Skin of body (tissue), 2 donors: Measurements from ENCODE around the gene GJB3. TPM values are rescaled to one million over a fixed set of nuclear protein-coding genes. Genes with fewer than 3 reads are reported as not detected.
"Not testable (repeated sequence)": the region's sequence is repeated elsewhere in the genome, so short reads cannot be mapped to it uniquely, and the experiment has no call there.

Source experiments
- DNase-seq: peaks from one replicate; lab custom pipeline; 2025; lab: John Stamatoyannopoulos, UW
- total RNA-seq: library from RNA; depleted of rRNA; stranded (reverse); fragments of >200 nt; gene quantifications from one replicate; pipeline ENCODE4 v1.2.3, GENCODE V29; 2014

The GJB3 gene
- total RNA-seq, 1 donor from 2014 or later = 18.2 TPM

DNA sequence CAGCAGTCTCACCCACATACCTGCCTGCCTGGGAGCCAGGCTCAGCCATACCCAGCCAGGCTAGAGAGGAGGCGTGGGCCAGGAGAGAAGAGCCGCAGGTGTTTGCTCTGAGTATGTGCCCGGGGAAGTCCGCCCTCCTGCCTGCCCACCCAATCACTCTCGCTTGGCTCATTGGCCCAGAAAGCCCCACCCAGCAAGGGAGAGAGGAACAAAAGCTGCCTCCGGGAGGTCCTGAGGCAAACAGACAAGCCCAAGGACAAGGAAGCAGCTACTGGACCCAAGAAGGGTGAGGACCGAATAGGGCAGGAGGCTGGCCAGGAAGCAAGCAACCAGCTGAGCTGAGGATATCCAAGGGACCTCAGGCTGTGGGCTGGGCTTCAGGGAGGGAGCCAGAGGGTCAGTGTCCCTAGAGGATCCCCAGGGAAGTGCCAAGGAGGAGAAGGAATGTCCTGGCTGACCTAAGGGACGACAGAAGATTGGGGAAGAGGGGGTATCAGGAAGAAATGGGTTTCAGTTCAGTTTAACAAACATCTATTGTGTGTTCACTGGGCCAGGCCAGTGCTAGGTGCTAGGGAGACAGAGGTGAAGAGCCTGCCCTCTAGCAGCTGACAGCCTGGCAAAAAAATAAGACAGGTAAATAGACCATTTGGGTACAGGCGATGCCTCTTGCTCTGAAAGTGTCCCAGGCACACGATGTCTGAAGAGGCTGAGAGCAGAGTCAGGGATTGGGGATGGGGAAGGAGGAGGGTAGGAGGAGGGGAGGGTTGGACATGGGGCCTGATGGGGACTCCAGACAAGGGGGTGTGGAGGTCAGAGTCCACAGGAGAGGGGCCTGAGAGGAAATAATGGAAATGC lies 21.3 kb upstream of the GJB3 start, which contains the start of gene GJB4:
Gene GJB4 (plus strand): TSS at position 238 of the 855 bp plus-strand sequence. CDS start 1,515 bp downstream, outside the sequence.
- no peak for DNase-seq

DNA sequence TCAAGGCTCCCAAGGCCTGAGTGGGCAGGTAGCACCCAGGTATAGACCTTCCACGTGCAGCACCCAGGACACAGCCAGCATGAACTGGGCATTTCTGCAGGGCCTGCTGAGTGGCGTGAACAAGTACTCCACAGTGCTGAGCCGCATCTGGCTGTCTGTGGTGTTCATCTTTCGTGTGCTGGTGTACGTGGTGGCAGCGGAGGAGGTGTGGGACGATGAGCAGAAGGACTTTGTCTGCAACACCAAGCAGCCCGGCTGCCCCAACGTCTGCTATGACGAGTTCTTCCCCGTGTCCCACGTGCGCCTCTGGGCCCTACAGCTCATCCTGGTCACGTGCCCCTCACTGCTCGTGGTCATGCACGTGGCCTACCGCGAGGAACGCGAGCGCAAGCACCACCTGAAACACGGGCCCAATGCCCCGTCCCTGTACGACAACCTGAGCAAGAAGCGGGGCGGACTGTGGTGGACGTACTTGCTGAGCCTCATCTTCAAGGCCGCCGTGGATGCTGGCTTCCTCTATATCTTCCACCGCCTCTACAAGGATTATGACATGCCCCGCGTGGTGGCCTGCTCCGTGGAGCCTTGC lies 19.7 kb upstream of the GJB3 start:
- DNase-seq = no peak

DNA sequence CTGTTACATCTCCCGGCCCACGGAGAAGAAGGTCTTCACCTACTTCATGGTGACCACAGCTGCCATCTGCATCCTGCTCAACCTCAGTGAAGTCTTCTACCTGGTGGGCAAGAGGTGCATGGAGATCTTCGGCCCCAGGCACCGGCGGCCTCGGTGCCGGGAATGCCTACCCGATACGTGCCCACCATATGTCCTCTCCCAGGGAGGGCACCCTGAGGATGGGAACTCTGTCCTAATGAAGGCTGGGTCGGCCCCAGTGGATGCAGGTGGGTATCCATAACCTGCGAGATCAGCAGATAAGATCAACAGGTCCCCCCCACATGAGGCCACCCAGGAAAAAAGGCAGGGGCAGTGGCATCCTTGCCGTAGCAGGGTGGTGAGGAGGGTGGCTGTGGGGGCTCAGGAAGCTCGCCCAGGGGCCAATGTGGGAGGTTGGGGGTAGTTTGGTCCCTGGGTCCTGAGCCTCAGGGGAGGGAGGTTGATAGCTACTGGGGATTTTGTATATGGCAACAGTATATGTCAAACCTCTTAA lies 19.2 kb upstream of the GJB3 start:
- no peak for DNase-seq

DNA sequence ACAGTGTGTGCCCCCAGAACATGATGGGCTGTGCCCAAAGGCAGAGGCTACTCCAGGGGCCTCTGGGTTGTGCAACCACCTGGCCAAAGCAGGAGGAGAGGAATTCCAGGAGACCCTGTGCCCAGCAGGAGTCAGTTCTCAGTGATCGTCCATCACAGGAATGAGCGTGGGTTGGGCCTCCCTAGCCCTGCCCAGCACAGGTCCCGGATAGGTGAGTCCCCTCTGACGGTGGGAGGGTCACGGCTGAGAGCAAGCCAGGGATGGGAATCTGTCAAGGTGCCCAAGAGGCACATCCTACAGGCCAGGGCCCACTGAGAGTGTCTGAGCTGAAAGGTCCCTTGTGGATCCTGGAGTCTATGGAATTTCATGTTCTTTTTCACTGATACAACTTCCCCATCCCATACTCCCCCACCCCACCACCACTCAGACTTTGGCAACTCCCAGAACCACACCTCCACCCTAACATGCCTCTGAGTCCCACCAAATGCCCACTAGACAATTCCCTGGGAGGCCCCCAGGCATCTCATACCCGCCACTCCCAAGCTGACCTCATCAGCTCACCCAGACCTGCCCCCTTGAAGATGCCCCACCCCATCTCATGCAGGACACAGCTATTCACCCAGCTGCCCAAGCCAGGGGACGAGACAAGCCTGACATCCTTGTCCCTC lies 18.4 kb upstream of the GJB3 start:
- no peak for DNase-seq

DNA sequence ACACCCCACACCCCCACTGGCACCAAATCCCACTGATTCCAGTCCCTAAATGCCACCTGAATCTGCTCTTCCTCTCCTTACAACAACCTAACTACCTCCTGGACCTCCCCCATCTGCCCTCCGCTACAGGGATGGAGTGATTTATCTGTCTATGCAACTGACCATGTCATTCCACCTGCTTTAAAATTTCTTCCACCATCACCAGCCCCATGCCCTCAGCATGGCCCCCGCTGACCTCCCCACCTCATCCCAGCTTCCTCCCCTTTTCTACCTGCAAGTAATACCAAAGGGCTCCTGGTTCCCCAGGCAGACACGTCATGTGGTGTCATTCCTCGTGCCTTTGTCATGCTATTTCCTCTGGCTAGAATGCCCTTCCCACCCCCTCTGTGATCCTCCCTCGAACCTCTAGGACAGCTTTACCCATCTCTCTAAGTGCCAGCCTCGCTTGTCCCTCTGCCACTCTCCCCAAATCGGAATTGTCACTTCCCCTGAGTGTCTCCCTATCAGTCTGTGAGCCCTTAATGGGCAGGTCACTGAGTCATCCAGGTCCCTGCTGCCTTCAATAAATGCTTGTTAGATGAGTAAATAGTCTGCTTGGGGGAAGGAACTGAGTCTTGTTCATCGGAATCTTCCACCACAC lies 17.8 kb upstream of the GJB3 start:
- no peak for DNase-seq

DNA sequence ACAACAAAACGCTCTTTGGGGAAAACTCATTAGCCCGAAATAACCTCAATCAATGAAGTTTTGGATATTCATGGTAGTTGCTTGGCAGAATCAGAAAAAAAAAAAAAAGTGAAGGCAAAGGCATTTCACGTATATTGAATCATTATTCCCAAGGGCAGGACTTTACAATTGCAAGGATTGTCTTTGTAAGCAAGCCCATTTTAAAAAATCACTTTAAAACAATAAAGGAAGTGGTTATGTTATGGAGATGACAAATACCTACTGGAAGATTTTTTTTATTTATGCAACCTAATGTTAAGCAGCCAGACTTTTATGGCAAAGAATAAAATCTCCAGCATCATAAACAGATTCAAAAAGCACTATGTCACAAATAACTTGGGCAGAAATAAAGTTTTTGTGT lies 12.2 kb upstream of the GJB3 start:
- DNase-seq = no peak

DNA sequence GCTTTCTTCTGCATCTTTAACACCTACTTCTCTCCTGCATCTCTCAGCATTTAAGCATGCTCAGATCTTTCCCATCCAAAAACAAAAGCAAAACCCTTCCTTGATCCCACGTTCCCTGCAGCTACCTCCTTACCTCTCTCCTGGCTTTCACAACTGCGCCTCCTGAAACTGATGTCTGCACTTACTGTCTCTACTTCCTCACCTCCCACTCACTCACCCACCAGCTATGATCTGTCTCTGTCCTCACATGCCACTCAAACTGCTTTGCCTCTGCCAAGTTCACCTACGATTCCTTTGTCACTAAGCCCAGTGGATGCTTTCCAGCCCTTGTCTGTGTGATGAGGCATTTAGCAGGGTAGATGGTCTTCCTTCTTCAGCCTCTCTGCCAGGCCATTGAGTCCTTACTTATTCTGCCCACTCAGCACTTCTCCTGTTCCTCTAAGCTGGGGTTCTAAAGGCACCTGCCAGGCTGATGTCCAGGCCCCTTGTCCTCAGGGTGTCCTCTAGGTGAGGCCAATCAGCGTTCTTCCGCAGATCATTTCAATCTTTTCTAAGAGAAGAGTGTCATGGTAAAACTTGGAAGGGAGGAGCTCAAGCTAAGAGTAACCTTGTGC lies 10.0 kb upstream of the GJB3 start:
- DNase-seq = no peak

DNA sequence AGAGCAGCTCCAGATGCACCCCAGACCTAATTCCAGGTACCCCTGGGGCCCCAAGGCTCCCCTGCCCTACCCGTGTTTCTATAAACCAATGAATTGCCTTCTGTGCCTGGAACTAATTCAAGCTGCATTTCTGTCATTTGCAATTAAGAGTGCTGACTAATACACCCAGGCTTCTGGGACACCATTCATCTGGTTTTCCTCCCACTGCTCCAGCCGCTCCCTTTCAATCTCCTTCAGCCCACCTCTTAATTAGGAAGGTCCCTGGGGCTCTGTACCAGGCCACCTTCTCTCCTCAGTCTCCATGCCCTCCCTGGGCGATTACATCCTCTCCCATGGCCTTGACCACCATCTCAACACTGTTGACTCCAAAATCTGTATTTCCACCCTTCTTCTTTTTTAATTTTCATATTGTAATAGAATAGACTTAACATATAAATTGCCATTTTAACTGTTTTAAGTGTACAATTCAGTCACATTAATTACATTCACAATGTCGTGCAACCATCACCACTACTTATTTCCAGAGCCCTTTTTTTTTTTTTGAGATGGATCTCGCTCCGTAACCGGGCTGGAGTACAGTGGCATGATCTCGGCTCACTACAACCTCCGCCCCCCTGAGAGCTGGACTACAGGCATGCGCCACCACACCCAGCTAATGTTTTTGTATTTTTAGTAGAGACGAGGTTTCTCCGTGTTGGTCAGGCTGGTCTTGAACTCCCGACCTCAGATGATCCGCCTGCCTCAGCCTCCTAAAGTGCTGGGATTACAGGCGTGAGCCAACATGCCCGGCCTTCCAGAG lies 9.2 kb upstream of the GJB3 start:
- DNase-seq = no peak

DNA sequence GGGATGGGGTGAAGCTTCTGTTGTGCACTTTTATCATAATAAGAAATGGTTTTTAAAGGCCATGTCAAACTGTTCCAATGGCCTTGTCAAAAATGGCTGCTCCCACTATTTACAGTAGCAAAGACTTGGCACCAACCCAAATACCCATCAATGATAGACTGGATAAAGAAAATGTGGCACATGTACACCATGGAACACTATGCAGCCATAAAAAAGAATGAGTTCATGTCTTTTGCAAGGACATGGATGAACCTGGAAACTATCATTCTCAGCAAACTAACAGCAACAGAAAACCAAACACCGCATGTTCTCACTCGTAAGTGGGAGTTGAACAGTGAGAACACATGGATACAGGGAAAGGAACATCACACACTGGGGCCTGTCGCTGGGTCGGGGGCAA lies 7.9 kb upstream of the GJB3 start:
- DNase-seq = not testable (repeated sequence)

DNA sequence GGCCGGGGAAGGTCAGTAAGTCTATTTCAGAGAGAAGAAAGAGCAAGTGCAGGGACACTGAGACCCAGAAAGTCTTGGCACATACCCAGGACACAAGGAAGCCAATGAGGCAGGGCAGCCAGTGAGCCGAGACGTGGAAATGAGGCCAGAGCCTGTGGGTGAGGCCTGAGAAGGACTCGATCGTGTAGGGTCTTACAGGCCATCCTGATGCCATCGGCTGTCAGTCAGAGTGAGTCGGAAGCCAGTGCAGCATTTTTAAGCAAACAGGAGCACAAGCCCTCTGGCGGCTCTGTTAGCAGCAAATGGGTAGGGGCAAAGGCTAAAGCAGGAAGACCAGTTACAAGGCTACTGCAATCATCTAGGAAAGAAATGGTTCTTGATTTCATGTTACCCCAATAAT lies 6.1 kb upstream of the GJB3 start:
- DNase-seq = no peak

DNA sequence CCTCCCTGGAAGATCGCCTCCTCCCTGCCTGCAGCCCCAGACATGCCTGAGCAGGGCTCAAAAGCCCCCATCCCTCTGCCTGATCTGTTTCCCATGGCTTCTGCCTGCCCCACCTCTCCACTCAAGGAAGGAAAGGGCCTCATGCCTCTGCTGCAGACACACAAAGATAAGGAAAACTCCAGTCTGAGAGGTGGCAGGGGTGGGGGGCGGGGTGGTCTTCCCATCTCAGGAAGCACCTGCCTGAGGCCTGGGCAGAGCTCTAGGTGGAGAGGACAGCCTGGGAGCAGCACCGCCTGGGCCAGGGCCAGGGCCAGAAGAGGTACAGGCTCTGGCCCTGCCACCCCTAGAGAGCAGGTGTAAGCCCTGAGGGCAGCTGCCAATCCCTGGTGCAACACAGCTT lies 4.1 kb upstream of the GJB3 start:
- no peak for DNase-seq

DNA sequence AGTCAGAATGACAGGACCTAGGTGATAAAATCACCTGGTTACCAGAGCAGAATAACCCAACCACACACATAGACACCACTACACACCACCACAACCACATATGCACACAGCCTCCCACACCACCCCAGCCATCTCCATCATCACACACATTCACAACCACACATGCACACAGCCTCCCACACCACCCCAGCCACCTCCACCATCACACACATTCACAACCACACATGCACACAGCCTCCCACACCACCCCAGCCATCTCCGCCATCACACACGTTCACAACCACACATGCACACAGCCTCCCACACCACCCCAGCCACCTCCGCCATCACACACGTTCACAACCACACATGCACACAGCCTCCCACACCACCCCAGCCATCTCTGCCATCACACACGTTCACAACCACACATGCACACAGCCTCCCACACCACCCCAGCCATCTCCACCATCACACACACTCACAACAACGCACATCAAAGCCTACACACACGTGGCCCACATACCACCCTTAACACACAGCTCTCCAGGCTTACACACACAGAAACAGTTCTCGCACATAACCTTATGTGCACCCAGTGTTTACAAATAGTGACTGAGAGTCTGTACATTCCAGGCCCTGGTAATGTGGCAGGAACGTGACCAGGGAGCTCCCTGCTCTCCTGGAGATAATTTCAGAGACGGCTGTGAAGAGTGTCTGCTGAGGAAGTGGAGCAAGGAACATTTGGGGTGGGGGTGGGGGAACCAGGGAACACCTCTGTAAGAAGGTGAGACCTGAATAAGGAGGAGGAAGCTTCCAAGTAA lies 3.3 kb upstream of the GJB3 start:
- DNase-seq = no peak

DNA sequence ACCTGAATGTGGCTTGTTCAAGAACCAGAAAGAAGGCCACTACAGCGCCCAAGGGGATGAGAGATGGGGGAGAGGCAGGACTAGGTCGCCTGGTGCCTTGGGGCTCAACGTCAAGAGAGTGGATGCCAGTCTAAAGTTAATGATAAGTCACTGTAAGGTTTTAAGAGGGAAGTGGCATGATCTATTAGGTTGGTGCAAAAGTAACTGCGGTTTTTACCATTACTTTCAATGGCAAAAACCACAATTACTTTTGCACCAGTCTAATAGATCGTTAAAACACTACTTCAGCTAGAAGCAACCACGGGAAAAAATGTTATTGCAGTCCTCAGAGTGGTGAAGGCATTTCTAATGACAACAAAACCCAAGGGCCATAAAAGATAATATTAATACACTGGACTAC lies 2.6 kb upstream of the GJB3 start:
- DNase-seq = no peak

DNA sequence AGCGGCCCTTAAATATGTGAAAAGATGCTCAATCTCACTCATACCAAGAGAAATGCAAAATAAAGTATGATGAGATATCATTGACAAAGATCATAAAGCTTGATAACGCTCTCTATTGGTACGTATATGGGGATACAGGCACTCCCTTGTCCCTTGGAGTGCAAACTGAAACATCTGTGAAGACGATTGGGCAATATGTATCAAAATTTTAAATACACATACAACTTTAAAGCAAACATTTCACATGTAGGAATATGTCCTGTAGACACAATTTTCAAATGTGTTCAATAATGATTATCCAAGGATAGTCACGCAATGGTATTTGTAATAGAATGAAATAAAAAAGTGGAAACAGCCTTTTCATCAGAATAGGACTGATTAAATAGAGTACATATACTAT lies 2.0 kb upstream of the GJB3 start:
- no peak for DNase-seq

DNA sequence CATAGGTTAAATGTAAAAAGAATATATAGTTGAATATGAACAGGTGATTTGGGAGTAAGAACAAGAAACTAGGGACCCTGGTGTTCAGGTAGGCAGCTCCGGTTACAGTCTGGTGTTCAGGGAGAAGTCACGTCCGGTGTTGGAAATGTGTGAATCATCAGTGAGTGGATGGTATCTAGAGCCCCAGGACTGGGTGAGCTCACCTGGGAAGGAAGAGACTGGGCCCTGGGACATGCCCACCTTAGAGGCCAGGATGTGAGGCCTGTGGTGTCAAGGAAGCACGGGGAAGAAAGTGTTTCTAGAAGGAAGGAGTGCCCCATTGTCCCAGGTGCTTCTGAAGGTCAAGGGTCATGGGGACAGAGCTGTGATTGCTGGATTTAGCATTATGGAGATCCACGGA lies 1.5 kb upstream of the GJB3 start:
- DNase-seq = no peak

DNA sequence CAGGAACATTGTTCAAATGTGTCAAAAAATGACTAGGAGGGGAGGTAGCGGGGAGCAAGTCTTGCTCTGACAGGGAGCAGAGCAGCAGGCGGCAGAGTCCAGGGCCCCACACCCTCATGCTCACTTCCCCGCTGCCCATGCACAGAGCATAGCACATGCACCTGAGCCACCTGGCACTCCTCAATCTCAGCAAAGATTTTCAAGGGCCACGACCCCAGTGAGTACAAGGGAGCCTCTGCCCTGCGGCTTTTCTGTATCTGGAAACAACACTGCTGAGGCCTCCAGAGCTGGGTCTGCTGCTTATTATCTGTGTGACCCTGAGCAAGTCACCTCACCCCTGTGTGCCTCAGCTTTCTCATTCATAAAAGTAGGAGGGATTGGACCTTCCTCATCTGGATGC lies 1.1 kb upstream of the GJB3 start:
- DNase-seq = no peak

DNA sequence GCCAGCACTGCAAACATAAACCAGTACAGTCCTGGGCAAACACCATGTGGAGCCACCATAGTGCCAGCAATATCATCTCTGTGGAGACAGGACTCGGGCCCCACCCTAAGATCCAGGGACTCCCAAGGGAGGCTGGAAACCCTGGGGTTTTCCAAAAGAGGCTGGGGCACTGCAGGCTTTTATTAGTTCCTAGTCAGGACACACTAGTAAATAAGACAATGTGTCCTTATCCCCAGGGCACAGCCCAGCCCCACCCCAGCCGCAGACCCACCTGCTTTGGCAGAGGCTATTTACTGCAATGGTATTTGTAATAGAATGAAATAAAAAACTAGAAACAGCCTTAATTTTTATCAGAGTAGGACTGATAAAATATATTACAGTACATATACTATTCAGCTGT lies 486 bp upstream of the GJB3 start:
- no peak for DNase-seq

DNA sequence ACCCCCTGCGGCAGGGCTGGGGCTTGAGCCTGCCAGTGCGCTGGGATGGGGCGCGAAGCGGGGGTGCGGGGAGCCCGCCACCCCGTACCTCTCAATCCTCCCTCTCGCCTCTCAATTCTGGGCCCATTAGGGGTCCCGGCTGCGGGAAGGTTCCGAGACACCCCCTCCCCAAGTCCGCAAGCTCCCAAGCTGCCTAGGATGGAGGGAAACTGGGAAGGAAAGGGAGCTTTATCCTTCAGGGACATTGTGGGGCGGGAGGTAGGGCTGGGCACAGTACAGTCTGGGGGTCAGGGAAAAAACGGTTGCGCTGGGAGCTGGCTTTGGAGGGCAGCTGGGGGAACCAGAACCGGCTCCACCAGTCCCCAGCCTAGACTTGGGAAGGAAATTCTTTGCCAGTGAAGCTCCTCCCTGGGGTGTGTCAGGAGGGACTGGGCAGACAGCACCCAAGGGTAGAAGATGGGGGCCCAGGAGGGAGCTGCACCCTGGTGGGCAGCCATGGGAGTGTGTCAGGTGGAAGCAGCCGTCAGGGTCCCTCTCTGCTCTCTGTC lies 904 bp downstream of the GJB3 start:
- no peak for DNase-seq

DNA sequence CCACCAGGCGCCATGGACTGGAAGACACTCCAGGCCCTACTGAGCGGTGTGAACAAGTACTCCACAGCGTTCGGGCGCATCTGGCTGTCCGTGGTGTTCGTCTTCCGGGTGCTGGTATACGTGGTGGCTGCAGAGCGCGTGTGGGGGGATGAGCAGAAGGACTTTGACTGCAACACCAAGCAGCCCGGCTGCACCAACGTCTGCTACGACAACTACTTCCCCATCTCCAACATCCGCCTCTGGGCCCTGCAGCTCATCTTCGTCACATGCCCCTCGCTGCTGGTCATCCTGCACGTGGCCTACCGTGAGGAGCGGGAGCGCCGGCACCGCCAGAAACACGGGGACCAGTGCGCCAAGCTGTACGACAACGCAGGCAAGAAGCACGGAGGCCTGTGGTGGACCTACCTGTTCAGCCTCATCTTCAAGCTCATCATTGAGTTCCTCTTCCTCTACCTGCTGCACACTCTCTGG lies 3.8 kb downstream of the GJB3 start:
- DNase-seq = no peak
